ENCODE results near the gene BLOC1S5. TPM values are rescaled to one million over a fixed set of nuclear protein-coding genes. Genes with fewer than 3 reads are reported as not detected.

BLOC1S5 gene
- total RNA-seq, 1 experiment from 2014 or later, result 13.4 TPM

DNA sequence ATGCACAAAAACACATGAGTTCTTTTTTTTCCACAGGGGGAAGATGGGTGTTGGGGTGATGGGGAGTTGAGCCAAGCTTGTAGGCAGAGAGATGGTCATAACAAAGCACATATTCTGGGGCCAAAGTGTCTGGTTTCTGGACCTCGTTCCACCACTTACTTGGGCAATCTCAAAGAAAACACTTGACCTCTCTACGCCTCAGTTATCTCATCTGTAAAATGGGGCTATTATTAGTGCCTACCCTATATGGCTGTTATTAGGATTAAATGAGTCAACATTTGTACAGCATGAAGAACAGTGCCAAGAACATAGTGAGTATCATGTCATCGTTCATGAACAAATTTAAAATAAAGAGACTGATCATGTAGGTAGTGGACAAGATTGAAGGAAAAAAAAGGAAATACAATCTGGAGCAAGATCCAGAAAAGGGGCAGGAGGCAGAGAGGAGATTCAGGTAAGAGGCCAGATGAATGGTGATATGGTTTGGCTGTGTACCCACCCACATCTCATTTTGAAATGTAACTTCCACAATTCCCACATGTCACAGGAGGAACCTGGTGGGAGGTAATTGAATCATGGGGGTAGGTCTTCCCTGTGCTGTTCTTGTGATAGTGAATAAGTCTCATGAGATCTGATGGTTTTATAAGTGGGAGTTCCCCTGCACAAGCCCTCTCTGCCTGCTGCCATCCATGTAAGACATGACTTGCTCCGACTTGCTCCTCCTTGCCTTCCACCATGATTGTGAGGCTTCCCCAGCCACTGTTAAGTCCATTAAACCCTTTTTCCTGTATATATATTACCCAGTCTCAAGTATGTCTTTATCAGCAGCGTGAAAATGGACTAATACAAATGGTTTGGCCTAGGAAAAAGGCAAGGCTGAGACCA is 23.9 kb upstream of the BLOC1S5 start:
- Histone ChIP-seq H3K27me3 (no peaks in the 10 kb centered on the region), H3K9me3 (replicated peaks) (no peaks in the 10 kb centered on the region), H3K4me1 (no peaks in the 10 kb centered on the region; the same call in 1 of the 2 replicates), H3K36me3 (peaks cover 40% of the 10 kb centered on the region), H3K4me3 (no peak overlapping the region), H3K27ac (no peak overlapping the region)
- DNase-seq, result no peak

DNA sequence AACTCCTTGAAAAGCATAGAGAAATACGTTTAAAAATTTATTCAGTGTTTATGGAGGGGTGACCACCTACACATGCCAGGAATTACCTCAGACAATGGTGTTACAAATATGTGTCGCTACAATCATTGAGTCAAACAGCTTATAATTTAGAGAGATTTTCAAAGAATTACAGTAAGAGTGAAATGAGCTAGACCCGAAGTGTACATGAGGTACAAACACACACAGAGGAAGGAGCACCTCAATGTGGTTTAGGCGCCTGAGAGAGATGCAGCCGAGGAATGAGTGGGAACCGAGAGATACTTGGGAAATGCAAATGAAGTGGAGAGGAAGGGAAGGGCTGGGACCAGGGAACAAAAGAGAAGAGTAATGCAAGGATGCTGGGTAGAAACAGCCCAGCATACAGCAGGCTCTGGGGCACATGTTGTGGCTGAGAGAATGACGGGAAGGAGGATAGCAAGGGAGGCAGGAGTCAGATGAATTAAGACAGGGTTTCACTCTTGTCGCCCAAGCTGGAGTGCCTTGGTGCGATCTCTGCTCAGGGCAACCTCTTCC is 22.6 kb upstream of the BLOC1S5 start:
- Histone ChIP-seq H3K4me1 (no peaks in the 10 kb centered on the region; the same call in 1 of the 2 replicates), H3K27ac (no peak overlapping the region), H3K9me3 (replicated peaks) (no peaks in the 10 kb centered on the region), H3K4me3 (no peak overlapping the region), H3K36me3 (peaks cover 40% of the 10 kb centered on the region), H3K27me3 (no peaks in the 10 kb centered on the region)
- no peak for DNase-seq

DNA sequence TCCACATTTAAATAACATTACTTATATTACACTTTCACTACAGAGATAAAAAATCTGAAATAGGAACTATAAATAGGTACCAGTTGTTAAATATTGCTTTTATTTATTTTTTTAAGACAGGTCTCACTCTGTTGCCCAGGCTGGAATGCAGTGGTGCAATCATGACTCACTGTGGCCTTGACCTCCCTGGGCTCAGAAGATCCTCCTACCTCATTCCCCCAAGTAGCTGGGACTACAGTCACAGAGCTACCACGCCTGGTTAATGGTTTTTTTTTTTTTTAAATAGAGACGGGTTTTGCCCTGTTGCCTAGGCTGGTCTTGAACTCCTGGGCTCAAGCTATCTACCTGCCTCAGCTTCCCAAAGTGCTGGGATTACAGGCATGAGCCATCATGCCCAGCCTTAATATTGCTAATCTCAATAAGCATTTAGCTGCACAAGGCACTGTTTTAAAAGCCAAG is 20.9 kb upstream of the BLOC1S5 start:
- Histone ChIP-seq H3K27me3 (no peaks in the 10 kb centered on the region), H3K4me3 (no peak overlapping the region), H3K4me1 (no peaks in the 10 kb centered on the region; the same call in 1 of the 2 replicates), H3K36me3 (peaks cover 23% of the 10 kb centered on the region), H3K27ac (no peak overlapping the region), H3K9me3 (replicated peaks) (no peaks in the 10 kb centered on the region)
- peak; percentile 22 to 32 for DNase-seq

DNA sequence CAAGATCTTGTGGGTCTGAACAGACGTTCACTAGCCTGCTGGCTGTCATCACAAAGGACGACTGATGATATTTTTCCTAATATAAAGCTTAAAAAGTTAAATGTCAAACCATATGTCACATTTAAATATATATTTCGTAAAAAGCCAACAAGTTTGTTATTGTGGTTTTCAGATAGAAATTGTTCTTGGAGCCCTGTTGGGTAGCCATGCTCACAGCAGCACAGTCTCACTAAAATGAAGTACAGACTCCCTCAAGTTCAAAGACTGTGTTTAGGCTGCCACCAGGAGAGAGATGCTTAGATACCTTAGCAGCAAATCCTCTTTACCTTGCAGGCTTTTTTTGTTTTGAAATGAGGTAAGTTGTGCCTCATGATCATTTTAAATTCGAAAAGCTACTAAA is 20.4 kb upstream of the BLOC1S5 start:
- Histone ChIP-seq H3K36me3 (peaks cover 20% of the 10 kb centered on the region), H3K9me3 (replicated peaks) (no peaks in the 10 kb centered on the region), H3K4me3 (no peak overlapping the region), H3K4me1 (no peaks in the 10 kb centered on the region; the same call in 1 of the 2 replicates), H3K27ac (no peak overlapping the region), H3K27me3 (no peaks in the 10 kb centered on the region)
- DNase-seq, result no peak

DNA sequence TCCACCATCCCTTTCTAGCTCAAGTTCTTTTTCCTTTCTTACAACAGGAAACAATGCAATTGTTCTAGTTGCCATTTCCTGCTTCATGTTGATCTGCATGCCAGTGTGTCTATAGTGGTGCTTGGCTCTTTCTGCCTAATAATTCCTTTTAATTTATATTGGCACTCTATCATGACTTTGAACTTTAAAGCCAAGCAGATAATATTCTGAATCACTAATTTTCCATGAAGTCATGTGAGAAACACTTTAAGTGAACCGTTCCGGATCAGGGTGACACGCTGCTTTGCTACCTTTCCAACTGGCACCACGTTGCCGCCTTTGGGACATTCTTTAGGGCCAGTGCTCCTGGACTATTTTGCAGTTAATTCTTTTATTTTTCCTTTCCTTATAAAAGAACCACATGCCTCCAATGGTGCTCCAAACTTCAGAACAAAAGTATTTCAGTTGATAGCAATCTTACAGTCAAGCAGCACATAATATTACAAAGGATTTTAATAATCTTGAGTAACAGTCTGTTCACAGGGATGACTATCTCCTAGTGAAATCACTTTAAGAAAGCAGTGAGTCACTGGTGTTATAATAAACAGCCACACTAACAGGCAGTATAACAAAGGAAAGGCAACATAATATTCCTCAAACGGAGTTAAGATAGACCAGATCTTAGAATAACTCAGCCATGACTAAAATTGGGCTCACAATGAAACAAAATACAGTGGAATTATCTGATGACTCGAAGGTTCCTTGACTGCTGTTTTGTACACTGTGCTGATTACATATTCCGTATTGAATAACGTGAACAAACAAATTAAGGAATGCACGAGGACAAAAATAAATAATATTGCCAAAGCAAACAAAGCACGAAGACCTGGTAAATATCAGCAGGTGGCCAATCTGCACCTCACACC is 19.0 kb upstream of the BLOC1S5 start:
- H3K27ac ChIP-seq, result no peak overlapping the region
- H3K36me3 ChIP-seq, result peaks cover 18% of the 10 kb centered on the region
- H3K27me3 ChIP-seq, result no peaks in the 10 kb centered on the region
- H3K4me3 ChIP-seq, result no peak overlapping the region
- H3K9me3 ChIP-seq (replicated peaks), result no peaks in the 10 kb centered on the region
- DNase-seq, result no peak
- no peaks in the 10 kb centered on the region; the same call in 1 of the 2 replicates for H3K4me1 ChIP-seq

DNA sequence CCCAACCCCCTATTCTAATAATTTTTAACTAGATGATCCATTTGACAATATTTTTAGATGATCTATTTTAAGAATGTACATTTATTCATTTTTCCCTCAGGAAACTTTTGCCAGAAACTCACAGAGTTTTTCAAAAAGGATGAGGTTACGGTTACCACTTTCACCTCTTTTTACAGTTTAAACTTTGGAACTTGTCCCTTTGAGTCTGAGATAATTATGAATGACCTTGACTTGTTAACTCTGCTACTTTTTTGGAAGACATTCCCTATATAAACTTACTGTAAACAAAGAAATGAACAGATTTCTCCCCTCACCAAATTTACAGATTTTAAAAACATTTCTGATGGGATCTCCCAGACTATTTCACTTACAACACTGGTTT is 18.4 kb upstream of the BLOC1S5 start:
- H3K36me3 ChIP-seq, result peaks cover 11% of the 10 kb centered on the region
- no peak overlapping the region for H3K4me3 ChIP-seq
- H3K27ac ChIP-seq, result no peak overlapping the region
- no peaks in the 10 kb centered on the region for H3K9me3 ChIP-seq (replicated peaks)
- H3K27me3 ChIP-seq, result no peaks in the 10 kb centered on the region
- H3K4me1 ChIP-seq, result no peaks in the 10 kb centered on the region; the same call in 1 of the 2 replicates
- DNase-seq, result no peak

DNA sequence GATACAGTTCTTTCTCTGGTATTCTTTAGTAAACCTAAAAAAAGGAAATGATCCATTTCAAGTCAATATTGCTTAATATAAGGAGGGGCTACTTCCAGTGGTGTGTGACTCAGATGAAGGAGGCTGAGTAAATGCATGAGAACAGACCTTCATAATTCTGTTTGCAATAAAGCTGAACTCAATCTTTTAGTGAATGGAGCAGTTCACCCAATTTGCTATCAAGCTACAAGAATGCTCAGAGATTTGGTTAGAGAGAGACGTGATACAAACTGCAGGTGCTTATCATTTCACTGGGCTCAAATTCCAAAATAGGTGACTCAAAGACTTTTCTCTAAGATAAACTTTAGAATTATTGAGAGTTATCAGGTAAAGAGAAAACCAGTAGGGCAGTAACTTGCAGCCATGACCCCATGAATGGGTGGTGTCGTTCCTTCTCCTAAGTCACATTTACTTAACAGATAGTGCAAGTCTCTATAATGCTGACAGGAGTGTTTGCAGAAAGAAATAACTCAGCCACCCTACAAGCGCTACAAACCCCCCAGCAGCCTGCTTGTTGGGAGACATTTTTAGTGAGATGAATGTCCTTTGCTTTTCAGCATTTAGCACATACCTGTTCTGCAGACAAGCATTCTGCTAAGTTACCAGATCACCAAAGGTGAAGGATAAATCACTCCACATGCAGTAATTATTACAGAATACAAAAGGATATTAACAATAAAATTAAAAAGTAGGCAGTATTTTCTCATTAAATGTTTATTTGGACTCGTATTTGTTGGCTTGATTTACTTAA is 16.4 kb upstream of the BLOC1S5 start:
- Histone ChIP-seq H3K27ac (no peak overlapping the region), H3K36me3 (peaks cover 5% of the 10 kb centered on the region), H3K4me3 (no peak overlapping the region), H3K4me1 (no peaks in the 10 kb centered on the region; the same call in 1 of the 2 replicates), H3K27me3 (no peaks in the 10 kb centered on the region), H3K9me3 (replicated peaks) (no peaks in the 10 kb centered on the region)
- DNase-seq, result no peak

DNA sequence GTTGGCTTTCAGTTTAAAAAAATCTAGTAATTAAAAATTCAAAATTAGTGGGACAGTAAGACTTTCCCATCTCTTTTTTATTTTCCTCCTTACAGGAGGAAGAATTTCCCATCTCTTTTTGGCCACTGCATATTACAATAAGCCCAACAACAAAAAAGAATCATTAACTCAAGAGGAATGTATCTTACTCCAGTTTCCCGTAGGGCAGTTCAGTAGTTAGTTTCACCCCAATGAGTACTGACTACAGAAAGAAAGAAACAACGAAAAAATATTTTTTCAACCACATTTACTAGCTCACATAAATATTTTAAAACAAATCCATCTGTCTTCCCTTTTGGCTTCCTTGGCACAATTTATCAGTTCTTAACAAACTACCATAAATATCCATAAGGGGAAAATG is 14.9 kb upstream of the BLOC1S5 start:
- no peak overlapping the region for H3K4me3 ChIP-seq

DNA sequence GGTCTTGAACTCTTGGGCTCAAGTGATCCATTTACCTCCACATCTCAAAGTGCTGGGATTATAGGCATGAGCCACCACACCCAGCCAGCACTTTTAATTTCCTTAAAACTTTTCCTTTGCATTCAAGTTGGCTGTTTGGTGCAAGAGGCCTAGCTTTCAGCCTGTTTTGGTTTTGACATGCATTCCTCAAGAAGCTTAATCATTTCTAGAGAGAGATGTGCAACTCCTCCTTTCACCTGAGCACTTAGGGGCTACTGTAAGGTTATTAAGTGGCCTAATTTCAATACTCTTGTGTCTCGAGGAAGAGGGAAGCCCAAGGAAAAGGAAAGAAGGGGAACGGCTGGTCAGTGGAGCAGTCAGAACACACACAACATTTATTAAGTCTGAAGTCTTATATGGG is 13.8 kb upstream of the BLOC1S5 start:
- H3K9me3 ChIP-seq (replicated peaks), result no peaks in the 10 kb centered on the region
- H3K4me3 ChIP-seq, result no peak overlapping the region
- H3K27ac ChIP-seq, result no peak overlapping the region
- H3K27me3 ChIP-seq, result no peaks in the 10 kb centered on the region
- H3K4me1 ChIP-seq, result no peaks in the 10 kb centered on the region
- H3K36me3 ChIP-seq, result peaks cover 5% of the 10 kb centered on the region
- no peak for DNase-seq

More for the DNA sequence above, 14.9 kb upstream of the BLOC1S5 start:
- Histone ChIP-seq H3K9me3 (replicated peaks) (no peaks in the 10 kb centered on the region), H3K36me3 (peaks cover 5% of the 10 kb centered on the region), H3K4me1 (no peaks in the 10 kb centered on the region), H3K27me3 (no peaks in the 10 kb centered on the region), H3K27ac (no peak overlapping the region)
- no peak for DNase-seq

DNA sequence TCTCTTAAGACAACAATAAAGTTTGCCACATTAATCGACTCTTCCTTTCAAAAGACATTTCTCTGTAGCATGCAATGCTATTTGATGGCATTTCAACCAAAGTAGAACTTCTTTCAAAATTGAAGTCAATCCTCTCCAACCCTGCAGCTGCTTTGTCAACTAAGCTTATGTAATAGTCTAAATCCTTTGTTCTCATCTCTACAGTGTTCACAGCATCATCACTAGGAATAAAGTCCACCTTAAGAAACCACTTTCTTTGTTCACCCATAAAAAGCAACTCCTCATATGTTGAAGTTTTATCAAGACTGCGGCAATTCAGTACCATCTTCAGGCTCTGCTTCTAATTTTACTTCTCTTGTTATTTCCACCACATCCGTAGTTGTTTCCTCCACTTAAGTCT is 11.5 kb upstream of the BLOC1S5 start:
- Histone ChIP-seq H3K4me1 (no peaks in the 10 kb centered on the region), H3K27me3 (no peaks in the 10 kb centered on the region), H3K36me3 (peaks cover 5% of the 10 kb centered on the region), H3K4me3 (no peak overlapping the region), H3K9me3 (replicated peaks) (no peaks in the 10 kb centered on the region), H3K27ac (no peak overlapping the region)
- no peak for DNase-seq

DNA sequence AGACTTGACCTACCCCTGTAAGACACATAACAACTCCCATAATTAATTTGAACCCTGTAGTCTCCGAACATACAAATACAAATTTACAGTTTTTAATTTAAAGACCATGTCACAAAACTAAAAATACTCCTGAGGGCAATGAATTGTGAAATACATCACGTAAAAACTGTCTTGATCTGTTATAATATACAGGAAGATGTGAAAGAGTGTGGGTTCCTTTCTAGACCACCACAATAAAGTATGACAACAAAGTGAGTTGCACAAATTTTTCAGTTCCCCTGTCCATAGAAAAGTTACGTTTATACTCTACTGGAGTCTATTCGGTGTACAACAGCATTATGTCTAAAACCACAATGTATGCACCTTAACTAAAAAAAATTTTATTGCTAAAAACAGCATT is 11.0 kb upstream of the BLOC1S5 start:
- no peak for DNase-seq
- H3K9me3 ChIP-seq (replicated peaks), result no peaks in the 10 kb centered on the region
- no peaks in the 10 kb centered on the region for H3K4me1 ChIP-seq
- peaks cover 5% of the 10 kb centered on the region for H3K36me3 ChIP-seq
- no peak overlapping the region for H3K27ac ChIP-seq
- no peaks in the 10 kb centered on the region for H3K27me3 ChIP-seq
- no peak overlapping the region for H3K4me3 ChIP-seq

DNA sequence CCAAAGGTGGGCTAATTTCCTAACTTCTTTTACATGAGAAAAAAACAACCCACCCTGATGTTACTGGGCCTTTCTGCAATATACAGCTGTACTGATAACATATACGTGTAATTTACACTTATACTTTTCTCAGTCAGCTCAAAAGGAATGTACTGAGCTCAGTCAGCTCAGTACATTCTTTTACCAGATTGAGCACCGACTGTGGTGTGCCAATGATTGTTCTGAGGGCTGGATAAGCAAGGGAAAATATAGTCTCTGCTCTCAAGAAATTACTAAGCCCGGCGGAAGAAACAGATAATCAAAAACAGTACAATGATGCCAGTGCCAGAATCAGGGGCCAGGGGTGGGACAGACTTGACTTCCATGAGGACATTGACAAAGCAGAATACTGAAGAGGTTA is 10.0 kb upstream of the BLOC1S5 start:
- no peak for DNase-seq
- H3K4me1 ChIP-seq, result no peaks in the 10 kb centered on the region

DNA sequence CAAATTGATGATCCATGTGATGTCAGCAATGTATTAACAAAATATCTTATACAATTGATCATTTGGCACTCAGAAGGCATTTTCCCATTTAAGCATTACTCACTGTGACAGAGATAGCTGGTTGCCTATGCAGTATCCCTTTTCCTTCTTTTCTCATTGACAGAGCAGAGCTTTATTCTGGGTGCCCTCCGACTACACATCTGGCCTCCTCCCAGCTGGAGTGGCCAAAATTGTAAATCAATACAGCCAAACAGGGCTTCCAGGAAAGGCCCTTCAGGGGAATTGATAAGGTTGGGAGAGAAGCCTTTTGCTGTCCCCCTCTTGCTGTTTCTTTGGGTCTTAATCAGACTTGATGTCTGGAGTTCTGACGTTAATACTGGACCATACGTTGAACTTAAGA is 9.6 kb upstream of the BLOC1S5 start:
- Histone ChIP-seq H3K4me3 (no peak overlapping the region), H3K27me3 (no peaks in the 10 kb centered on the region), H3K4me1 (no peaks in the 10 kb centered on the region), H3K9me3 (replicated peaks) (no peaks in the 10 kb centered on the region), H3K36me3 (peaks cover 2% of the 10 kb centered on the region; the same call in 1 of the 2 replicates), H3K27ac (no peak overlapping the region)
- no peak for DNase-seq

More for the DNA sequence above, 10.0 kb upstream of the BLOC1S5 start:
- H3K36me3 ChIP-seq, result peaks cover 2% of the 10 kb centered on the region
- no peaks in the 10 kb centered on the region for H3K27me3 ChIP-seq
- no peaks in the 10 kb centered on the region for H3K9me3 ChIP-seq (replicated peaks)
- no peak overlapping the region for H3K4me3 ChIP-seq
- no peak overlapping the region for H3K27ac ChIP-seq

DNA sequence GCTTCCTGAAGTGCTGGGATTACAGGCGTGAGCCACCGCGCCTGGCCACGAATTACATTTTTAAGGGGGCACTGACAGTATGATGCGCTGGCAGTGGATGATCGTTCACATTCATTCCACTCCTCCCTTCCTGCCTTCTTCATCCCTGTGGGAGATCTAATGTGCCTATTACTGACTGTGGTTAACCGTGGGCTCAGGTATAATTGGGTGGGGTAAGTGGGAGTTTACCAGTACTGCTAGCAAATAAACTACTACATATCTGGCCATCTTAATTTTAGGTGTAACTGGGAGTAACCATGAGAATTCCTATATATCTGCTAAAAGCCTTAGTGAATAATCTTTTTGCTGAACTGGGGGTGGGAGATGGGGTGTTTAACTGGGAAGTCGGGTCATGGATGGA is 6.5 kb upstream of the BLOC1S5 start:
- Histone ChIP-seq H3K4me1 (no peaks in the 10 kb centered on the region), H3K4me3 (no peak overlapping the region), H3K9me3 (replicated peaks) (no peaks in the 10 kb centered on the region), H3K27ac (no peak overlapping the region), H3K36me3 (no peaks in the 10 kb centered on the region), H3K27me3 (no peaks in the 10 kb centered on the region)
- no peak for DNase-seq

Measured in SJCRH30 (cell line).